Astrocyte of the cerebellum (primary cell): ENCODE measurements around the gene C1GALT1C1L.

Experiments used
- DNase-seq: peaks from one replicate; pipeline ENCODE4 v3.0.0-alpha.2; 2011; ENCODE audit warnings: low read depth
- H3K4me3 ChIP-seq: 2 replicates; pipeline ENCODE4 v1.5.1; 2011; ENCODE audit warnings: mild to moderate bottlenecking, low read depth, low read length, moderate library complexity
- CTCF ChIP-seq: IDR thresholded peaks from 2 replicates; pipeline ENCODE4 v1.5.1; 2012; ENCODE audit warnings: low read length, low read depth, moderate library complexity, mild to moderate bottlenecking; ENCODE audit errors: missing control alignments
- in situ Hi-C: cut with HindIII; loops from 2 replicates; pipeline ENCODE4 v1.10.0; 2017; ENCODE audit warnings: low sequenced_read_pairs

Gene C1GALT1C1L

GRCh38 chr2:43676322-43677050, at the start of gene C1GALT1C1L:
Gene C1GALT1C1L (minus strand): TSS chr2:43676429. CDS start chr2:43676322, 107 bp downstream.
- in situ Hi-C loops = no loop called here
- TF ChIP-seq CTCF = no peak
- DNase-seq = peak; percentile 29
- H3K4me3 ChIP-seq = peak within 1 kb of the TSS; percentile 38

- in situ Hi-C loops = no loop called here
- H3K4me3 ChIP-seq = no peak overlapping the region
- no peak for DNase-seq
- TF ChIP-seq CTCF = no peak
Measured at GRCh38 chr2:43725711-43726246, 49.5 kb upstream of the C1GALT1C1L start.

GRCh38 chr2:43724728-43725526, 48.7 kb upstream of the C1GALT1C1L start:
- TF ChIP-seq CTCF = no peak
- H3K4me3 ChIP-seq = no peak overlapping the region
- no peak for DNase-seq
- in situ Hi-C loops = no loop called here

- DNase-seq = no peak
- TF ChIP-seq CTCF = no peak
- in situ Hi-C loops = no loop called here
- no peak overlapping the region for H3K4me3 ChIP-seq
Measured at GRCh38 chr2:43718530-43719124, 42.4 kb upstream of the C1GALT1C1L start.

- TF ChIP-seq CTCF = no peak
- in situ Hi-C loops = no loop called here
- no peak overlapping the region for H3K4me3 ChIP-seq
- DNase-seq = no peak
Measured at GRCh38 chr2:43717322-43717721, 41.1 kb upstream of the C1GALT1C1L start.

GRCh38 chr2:43715300-43716098, 39.3 kb upstream of the C1GALT1C1L start:
- H3K4me3 ChIP-seq = no peak overlapping the region
- no peak for TF ChIP-seq CTCF
- in situ Hi-C loops = no loop called here
- no peak for DNase-seq
